ENCODE data around the gene WDR38.
A peak's percentile ranks its signal among the peaks of the same experiment; 100 is the strongest.

The WDR38 gene

GRCh38 chr9:124858330-124859046 lies 5.2 kb downstream of the WDR38 start:
- DNase-seq (ENCODE audit: low spot score), result no peak

DNA sequence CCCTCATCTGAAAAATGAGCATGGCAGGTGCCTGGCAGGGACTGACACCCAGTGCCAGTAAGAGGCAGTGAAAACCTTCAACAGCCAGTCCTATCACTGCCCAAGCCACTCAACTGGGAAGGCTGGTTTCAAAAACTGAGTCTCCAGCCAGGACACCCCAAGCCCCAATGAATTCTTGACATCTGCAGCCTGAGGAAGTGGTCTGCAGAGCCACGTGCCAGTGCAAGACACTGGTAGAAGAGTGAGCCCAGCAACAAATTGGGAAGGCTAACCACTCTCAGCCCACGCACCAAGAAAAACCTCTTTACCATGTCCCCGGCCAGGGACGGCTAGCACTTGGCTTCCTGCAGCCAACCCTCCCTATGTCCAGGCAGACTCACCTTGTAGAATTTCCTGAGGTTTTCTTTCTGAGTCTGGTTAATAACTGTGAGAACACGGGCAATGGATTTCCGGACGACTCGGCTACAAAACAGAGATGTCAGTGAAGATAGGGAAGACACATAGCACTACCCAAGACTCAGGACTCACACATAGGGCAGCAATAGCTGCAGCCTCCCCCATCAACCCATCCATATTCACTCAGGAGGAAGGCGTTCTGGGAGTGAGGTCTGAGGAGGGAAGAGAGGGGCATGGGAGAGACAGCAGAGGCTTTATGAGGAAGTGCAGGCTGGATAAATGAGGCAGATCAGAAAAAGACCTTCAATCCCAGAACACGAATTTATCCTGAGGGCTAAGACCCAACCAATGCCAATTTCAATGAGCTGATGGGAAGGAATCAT lies 6.7 kb downstream of the WDR38 start:
- DNase-seq (ENCODE audit: low spot score), result peak; percentile 46

- peak; percentile 66 for DNase-seq (ENCODE audit: low spot score)
Observed at GRCh38 chr9:124860582-124861341, 7.5 kb downstream of the WDR38 start.

GRCh38 chr9:124861342-124862229 lies 8.3 kb downstream of the WDR38 start, which contains the start of the genes ARPC5L and RPL35:
TSS of gene ARPC5L (plus strand) at chr9:124862130. CDS start at chr9:124869291, 7,161 bp downstream.
TSS of gene RPL35 (minus strand) at chr9:124861957. CDS start at chr9:124861912, 45 bp downstream.
- DNase-seq (ENCODE audit: low spot score), result peak; percentile 97

- no peak for DNase-seq (ENCODE audit: low spot score)
Observed at GRCh38 chr9:124863371-124863871, 10.2 kb downstream of the WDR38 start.

DNA sequence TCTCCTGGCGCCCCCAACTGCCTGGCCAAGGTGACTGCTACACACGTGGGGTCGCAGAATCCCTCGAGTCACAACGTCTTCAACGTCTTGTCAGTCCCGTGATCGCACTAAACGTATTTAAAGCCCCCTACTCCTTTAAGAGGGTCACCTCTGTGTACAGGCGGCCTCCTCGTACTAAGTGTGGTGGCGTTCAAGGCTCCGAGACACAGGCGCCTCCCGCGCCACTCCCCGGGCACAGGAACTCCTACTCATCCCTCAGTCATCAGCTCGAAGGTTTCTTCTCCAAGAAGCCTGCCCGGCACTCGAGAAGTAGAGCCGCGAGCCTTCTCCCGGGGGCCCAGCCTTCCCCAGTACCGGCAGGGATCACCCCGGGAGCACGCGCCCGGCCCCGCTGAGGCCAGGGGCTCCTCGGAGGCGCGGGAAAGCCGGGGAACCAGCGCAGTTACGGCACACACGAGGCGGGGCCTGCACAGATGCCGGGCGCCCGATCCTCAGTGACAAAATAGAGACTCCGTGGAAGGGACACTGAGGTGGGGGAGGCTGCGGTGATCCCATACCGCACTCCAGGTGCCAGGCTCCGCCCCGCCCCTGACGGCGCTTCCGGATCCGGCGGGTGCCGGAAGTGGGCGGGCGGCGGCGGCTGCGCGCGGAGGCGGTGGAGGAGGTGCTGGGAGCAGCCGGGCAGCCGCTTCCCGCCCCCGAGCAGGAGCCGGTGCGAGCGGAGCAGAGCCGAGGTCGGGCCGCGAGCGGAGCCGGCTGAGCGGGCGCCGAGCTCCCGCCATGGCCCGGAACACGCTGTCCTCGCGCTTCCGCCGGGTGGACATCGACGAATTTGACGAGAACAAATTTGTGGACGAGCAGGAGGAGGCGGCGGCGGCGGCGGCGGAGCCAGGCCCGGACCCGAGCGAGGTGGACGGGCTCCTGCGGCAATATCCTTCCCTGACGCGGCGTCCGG lies 15.5 kb downstream of the WDR38 start:
- peak; percentile 92 for DNase-seq (ENCODE audit: low spot score)

DNA sequence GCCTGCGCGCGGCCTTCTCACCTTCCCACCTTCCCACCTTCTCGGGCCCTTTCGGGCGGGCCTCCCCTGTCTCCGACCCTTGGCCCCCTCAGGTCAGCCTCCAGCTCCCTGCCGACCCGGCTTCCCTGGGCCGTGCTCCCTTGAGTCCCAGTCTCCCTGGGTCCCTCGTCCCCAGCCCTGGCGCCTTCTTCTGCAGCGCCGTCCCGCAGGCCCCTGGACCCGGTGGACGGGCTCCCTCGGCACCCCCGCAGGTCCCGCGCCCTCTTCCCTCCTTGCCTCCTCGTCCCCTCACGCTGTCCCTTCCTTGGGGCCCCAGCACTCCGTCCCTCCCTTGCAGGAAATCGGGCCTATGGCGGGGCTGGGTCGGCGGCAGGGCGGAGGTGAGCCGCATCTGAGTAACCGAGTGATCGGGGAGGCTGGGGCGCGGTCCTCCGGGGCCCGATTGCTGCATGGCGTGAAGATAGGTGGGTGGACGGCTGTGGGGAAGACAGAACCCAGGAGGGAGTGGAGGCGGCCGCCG lies 16.3 kb downstream of the WDR38 start:
- peak; percentile 61 for DNase-seq (ENCODE audit: low spot score)

GRCh38 chr9:124869986-124870560 lies 16.8 kb downstream of the WDR38 start:
- DNase-seq (ENCODE audit: low spot score), result peak; percentile 87

DNA sequence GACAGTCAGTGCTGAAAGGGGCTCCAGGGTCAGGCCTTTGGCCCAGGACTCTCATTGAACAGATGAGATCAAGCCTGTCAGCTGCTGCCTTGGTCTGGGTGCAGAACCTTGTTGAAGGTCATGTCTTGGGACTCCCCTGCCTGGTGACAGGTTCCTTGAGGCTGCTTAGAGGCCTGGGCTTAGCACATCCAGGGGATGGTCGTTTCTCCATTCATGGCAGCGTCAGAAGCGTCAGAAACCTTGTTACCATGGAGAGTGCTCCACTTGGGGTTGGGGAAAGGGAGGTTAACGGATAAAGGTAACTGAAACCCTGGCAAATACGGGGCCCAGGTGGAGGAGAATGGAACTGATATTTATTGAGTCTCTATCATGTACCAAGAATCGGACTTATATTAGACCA lies 17.5 kb downstream of the WDR38 start:
- peak; percentile 32 for DNase-seq (ENCODE audit: low spot score)

DNA sequence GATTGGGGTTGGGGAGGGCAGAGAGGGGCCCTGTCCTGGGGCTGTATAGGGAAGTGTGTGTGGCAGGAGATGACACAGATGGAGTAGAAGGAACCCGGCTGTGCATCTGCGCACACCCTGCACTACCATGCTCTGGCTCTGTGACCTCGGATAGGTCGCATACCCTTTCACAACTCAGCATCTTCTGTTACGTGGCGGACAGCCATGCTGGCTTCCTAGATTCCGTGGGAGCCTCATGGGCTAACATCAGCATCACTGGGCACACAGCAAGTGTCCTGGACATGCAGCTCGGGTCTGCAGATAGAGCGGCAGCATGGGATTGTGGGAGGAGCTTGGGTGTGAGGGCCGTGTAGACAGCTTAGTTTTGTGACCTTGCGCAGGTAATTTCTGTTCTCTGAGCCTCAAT lies 17.9 kb downstream of the WDR38 start:
- DNase-seq (ENCODE audit: low spot score), result no peak

DNA sequence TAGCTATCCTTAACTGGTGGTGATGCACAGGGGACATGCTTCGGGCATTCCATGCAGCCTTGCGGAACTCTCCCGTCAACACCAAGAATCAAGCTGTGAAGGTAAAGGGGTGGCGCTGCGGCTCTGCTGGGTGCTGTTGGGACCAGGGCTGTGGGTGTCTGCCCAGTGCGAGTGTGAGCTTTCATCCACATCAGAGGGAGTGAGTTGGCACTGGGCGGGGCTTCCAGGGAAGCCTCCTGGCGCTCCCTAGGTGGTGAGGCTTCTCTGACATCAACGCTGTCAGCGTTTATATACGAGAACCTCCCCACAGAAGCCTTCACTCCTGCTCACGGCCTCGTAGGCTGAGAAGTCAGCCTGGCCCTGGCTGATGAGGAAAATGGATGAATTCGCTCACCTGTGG lies 20.4 kb downstream of the WDR38 start:
- no peak for DNase-seq (ENCODE audit: low spot score)

DNA sequence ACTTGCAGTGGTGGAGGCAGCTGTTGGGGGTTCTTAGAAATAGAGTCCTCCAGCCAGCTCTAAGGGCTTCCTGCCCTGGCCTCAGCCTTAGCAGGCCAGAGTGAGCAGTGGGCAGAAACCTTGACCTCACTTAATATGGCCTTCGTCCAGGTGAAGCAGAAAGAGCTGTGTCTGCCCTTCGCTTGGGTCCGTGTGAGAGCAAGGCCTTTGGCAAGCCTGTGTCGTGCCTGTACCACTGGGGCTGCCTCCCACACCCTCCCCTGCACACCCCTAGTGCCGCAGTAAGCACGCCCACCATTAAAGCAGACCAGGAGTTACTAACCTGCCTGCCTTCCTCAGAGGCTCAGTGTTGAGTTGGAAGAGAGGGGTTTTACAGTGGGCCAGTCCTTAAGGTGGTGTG lies 22.2 kb downstream of the WDR38 start:
- no peak for DNase-seq (ENCODE audit: low spot score)

GRCh38 chr9:124877021-124877782 lies 23.9 kb downstream of the WDR38 start:
- DNase-seq (ENCODE audit: low spot score), result no peak

GRCh38 chr9:124878021-124878420 lies 24.8 kb downstream of the WDR38 start:
- DNase-seq (ENCODE audit: low spot score), result no peak

GRCh38 chr9:124878518-124878917 lies 25.3 kb downstream of the WDR38 start:
- DNase-seq (ENCODE audit: low spot score), result no peak

- no peak for DNase-seq (ENCODE audit: low spot score)
Observed at GRCh38 chr9:124879226-124879625, 26.0 kb downstream of the WDR38 start.

DNA sequence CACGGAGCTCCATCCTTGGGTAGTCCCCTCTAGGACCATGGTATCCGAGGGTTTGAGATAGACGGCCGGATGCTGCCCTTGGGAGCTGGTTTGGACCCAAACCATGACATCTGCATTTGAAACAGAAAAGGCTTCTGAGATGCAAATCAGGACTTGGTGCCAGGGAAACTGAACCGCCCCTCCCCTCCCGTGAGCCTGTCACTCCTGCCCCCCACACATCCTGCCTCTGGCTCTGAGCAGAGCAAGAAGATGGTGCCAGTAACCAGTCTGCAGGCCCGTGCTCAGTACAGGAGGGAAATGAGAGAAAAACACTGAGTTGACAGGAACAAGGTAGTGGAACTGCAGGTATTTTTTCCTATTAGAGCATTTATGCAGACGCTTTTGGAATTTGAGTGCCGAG lies 27.2 kb downstream of the WDR38 start:
- no peak for DNase-seq (ENCODE audit: low spot score)

DNA sequence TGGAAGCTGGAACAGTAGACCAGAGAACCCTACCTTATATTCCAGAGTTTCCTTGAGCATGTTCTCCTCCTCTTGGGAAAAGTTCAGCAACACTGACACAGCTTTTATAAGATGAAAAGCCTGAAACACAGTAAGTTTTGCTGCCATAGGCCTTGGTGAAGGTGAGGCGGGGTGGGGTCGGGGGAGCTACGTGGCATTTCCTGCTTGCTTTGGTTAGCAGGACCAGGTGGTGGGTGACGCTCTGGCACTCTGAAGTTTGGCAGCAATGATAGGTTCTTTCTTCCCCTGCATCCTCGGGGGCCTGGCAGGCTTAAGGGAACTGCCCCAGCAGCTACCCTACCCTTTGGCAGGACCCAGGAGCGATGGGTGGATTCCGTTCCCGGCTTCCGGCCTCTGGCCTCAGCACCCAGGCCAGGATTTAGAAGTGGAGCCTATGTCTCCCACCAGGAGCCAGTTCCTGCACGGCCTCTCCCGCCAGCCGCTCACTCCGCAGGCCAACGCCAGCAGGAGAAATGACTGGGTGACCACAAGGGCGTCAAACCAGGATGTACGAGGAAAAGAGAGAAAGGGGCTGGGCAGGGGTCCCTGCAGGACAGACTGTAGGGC lies 28.0 kb downstream of the WDR38 start:
- no peak for DNase-seq (ENCODE audit: low spot score)

Data from RKO (cell line).